ENCODE data around the gene NDST4.

The NDST4 gene

DNA sequence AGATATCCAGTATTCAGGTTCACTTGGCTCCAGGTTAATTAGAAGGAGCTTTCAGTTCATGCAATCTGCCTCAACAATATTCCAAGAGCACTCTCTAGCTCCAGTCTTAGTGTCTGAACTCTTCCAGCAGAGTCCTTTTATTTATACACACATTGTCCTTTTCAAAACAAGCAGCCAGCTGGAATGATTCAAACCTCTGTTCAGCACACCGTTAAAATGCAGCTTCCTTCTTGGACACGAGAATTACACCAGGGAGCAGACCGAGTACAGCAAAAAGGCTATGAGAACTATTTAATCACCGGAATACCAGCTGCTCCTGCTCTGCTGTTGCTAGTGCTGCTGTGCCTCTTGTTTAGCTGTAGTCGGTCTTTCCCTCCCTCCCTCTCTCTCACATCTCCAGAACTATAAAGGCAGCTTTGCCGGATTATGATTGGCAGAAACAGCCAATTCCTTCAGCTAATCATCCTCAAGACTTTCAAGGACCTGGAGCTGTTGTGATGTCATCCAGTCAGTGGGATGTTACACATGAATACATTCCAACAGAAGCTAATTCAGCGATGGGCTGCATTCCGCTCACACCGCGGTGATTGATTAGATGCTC, at the start of gene NDST4:
Gene NDST4 (minus strand): TSS at position 115 of the 601 bp plus-strand sequence. CDS start 36,584 bp downstream, outside the sequence.
- DNase-seq, result peak; percentile 6
- in situ Hi-C loops (cut with HindIII; ENCODE audit: low pct_ligation_motif_present, low pct_unique_long_range_greater_than_20kb, low sequenced_read_pairs), result no loop called here

DNA sequence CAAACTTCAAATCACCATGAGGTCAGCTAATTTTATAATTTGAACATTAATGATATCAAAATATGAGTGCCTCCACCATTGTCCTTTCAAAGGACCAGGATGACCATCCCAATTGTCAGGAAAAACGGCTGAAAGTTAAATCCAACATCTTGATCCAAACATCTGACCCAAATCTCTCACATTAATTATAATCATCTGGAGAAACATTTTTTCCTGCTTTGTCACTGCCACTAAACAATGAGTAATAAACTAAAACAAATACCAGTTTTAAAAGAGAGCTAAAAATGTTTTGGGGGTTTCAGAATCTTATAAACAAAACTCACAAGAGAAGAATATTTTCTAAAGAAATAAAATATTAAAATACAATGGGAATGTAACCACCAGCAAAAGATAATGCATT, 45.7 kb upstream of the NDST4 start:
- in situ Hi-C loops (cut with HindIII; ENCODE audit: low pct_ligation_motif_present, low pct_unique_long_range_greater_than_20kb, low sequenced_read_pairs), result no loop called here
- no peak for DNase-seq

DNA sequence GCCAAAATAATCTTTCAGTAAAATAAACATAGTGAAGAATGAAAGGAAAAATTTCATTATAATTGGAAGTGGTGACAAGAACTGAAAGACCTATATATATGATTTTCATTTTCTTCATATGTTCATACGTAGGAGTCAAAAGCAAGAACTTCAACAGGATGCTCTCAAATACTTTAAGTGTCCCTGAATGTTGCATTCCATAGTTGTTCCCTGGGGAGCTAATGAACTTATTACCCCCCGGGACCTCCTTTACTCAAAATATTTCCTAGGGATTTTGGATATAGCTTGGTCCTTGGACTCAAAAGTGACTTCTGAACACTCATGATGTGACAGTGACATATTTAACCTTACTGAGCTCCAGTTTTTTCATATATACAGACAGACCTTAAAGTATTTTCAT, 44.9 kb upstream of the NDST4 start:
- no peak for DNase-seq
- in situ Hi-C loops (cut with HindIII; ENCODE audit: low pct_ligation_motif_present, low pct_unique_long_range_greater_than_20kb, low sequenced_read_pairs), result no loop called here

DNA sequence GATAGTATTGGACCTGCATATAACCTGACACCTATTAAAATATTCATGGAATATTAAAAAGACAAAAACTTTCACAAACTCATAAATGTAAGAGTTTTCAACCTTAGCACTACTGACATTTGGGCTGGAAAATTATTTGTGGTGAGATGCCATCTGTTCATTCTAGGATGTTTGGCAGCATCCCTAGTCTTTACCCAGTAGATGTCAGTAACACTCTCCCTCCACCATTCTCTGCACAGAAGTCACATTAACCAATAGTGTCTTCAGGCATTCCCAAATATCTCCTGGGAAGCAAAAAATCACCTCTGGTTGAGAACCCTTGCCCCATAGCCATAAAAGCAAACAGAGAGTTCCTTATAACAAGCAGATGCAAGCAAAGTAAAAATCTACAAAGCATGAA, 41.4 kb upstream of the NDST4 start:
- DNase-seq, result no peak
- in situ Hi-C loops (cut with HindIII; ENCODE audit: low pct_ligation_motif_present, low pct_unique_long_range_greater_than_20kb, low sequenced_read_pairs), result no loop called here

DNA sequence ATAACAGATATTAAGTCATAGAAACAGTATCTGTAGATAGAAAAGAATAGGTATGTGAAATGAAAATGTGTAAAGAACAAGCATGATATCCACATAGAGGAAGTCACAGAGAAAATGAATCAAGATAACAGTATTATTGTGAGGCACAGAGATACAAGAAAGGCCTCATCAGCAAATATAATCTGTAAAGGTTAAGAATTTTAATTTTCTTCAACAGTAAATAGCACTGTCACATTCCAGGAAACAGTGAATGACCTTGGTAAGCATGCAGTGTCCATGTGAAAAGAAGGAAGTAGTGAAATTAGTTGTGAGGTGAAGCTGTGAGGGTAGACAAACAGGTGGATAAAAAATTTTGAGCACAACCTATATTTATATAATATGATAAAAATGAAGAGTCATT, 39.5 kb upstream of the NDST4 start:
- no peak for DNase-seq
- in situ Hi-C loops (cut with HindIII; ENCODE audit: low pct_ligation_motif_present, low pct_unique_long_range_greater_than_20kb, low sequenced_read_pairs), result no loop called here

DNA sequence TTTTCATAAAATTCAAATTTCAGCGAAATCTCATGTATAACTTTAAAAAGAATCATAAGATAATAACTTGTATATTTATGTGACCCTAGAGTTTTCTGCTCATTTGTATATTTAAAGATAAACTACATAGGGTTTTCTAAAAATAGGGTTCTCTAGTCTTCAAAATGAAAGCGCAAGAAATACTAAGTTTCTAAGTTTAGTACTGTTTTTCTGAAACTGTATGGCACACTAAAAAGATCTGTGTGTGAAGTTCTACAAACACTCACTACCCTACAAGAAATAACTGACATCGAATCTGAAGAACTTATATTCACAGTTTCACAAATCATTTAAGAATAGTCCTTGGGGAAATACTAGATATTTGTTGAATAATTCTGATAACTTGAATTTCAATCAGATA, 38.7 kb upstream of the NDST4 start:
- DNase-seq, result no peak
- in situ Hi-C loops (cut with HindIII; ENCODE audit: low pct_ligation_motif_present, low pct_unique_long_range_greater_than_20kb, low sequenced_read_pairs), result no loop called here

DNA sequence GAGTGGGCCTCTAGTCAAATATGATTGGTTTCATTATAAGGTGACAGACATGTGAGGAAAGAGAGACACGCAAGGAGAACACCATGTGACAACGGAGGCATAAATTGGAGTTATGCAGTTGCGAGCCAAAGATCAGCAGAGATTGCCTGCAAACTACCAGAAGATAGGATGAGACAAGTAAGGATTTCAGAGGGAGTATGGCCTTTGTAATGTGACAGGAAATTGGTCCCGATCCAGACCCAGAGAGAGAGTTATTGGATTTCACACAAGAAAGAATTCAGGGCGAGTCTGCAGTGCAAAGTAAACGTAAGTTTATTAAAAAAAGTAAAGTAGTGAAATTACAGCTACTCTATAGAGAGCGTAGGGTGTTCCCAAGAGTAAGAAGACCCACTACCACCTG, 35.7 kb upstream of the NDST4 start:
- in situ Hi-C loops (cut with HindIII; ENCODE audit: low pct_ligation_motif_present, low pct_unique_long_range_greater_than_20kb, low sequenced_read_pairs), result no loop called here
- no peak for DNase-seq

DNA sequence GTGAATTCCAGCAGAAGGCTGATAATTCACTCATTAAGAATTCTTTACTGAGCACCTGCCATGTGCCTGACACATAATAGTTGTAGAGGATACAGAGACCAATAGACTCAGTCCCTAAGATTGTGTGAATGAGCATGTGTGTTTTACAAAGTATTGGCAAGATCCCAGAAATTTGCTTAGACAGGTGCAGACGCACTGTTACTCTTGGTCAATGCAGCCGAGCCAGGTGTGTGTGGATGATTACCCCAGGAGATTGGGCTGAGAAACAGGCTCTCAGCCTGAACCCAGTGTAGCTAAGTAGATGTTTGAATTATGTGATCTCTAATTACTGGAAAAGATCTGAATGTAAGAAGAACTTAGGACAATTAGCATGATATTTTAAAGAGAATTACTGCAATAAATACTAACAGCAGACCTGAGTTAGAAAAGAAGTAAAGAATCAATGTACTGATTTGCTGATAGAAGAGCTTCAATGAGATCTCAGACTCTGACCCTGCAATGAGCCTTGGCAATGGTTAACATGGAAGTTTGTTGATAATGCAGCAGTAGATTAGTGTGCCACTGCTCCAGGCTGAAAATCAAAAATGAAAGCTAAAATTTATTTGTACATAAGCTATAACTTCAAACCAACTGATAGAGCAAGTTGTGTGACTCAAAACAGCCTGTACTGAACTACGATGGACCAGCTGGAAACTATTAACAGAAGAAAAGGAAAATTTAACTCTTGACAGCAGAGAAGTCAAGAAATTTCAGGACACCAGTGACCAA, 32.2 kb upstream of the NDST4 start:
- in situ Hi-C loops (cut with HindIII; ENCODE audit: low pct_ligation_motif_present, low pct_unique_long_range_greater_than_20kb, low sequenced_read_pairs), result no loop called here
- DNase-seq, result no peak

DNA sequence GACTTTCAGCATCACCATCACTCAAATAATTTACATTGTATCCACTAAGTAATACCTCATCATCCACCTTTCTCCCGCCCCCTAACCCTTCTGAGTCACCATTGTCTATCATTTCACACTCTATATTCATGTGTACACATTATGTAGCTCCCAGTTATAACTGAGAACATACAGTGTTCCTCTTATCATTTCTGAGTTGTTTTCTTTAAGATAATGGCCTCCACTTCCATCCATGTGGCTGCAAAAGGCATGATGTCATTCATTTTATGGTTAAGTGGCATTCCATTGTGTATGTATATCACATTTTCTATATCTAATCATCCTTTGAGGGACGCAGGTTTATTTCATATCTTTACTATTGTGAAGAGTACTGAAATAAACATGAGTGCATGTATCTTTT, 14.6 kb upstream of the NDST4 start:
- in situ Hi-C loops (cut with HindIII; ENCODE audit: low pct_ligation_motif_present, low pct_unique_long_range_greater_than_20kb, low sequenced_read_pairs), result no loop called here

DNA sequence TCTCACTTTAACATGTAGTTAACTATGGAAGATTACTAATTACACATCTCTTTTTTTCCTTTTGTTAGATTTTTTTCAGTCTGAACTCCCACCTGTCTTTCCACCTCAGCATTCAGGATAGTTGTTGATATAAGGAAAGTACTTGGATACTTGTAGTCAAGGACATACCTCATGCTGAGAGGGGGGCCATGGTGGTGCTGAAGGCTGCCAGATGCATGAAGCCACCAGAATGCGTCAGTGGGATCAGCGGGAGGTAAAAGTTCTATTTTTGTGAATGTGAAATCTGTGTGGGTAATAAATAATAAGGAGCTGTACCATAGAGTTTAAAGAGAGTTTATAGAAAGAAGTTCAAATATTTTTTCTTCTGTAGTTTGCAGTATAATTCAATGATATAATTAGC, 13.1 kb upstream of the NDST4 start:
- in situ Hi-C loops (cut with HindIII; ENCODE audit: low pct_ligation_motif_present, low pct_unique_long_range_greater_than_20kb, low sequenced_read_pairs), result no loop called here
- no peak for DNase-seq

More for the DNA sequence above, 14.6 kb upstream of the NDST4 start:
- no peak for DNase-seq

DNA sequence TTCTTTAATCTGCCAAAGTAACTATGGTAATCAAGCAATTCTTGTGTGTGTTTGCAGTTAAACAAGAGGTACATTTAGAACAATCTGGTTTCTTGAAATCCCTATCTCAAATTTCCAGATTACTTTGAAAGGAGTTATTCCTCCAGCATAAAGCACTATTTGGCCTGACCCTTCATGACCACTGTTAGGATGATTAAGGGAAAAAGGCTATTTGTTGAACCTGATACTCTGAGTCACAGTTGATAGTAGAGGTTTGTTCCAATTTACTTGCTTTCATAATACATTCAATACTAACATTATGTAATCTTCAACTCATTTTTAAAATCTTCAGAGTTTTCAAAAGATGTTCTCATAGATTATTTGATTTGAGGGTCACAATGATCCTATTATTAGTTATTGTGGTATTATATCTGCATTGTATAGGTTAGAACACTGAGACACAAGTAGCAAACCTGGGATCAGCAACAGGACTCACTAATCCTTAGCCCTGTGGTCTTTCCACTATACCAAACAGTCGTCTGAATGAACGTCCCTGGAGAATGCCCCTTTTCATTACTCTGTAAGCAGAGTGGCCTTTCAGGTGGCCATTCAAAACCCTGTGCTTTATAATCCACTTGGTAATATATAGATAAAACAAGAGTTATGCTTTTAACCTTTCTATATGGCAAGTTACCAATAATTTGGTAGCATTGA, 8.1 kb upstream of the NDST4 start:
- no peak for DNase-seq
- in situ Hi-C loops (cut with HindIII; ENCODE audit: low pct_ligation_motif_present, low pct_unique_long_range_greater_than_20kb, low sequenced_read_pairs), result no loop called here

DNA sequence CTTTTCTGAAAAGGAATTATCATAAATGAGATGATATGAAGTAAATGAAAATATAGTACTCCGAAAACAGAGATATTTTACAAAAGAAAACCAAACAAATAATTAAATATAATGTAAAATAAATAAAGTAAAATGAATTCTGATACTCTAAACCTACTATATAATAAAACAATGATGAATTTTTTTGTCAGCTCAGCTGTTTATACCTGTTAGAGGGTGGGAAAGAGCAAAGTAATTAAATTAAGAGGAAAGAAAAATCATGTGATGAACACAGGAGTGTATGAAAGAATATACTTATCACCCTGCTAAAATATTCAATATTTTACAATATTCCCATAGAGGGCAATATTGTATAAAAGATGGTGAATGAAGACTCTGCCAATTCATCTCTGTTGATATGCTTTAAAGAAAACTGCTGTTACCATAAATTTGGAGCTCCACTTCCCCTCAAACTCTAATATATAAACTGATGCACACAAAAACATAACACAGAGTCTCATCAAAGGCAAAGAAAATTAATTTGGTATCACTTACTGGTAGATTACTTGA, 6.5 kb upstream of the NDST4 start:
- in situ Hi-C loops (cut with HindIII; ENCODE audit: low pct_ligation_motif_present, low pct_unique_long_range_greater_than_20kb, low sequenced_read_pairs), result no loop called here
- DNase-seq, result no peak

DNA sequence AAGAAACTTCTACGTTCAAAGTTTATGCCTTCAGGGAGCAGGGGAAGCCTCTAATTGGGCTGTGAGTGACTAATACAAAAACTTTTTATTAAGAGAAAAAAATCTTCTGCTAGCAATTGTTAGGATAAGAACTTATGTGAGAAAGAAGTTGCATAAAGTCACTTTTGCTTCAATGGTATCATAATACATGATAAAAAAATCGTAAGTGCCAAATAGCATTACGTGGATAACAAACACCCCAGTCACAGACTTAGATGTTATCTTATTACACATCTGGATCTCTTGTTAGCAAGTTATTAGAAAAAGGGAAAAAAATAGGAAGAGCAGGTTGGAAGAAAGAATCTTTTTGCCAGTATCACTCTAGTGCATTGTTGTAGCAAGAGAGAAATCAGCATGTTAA, 4.2 kb upstream of the NDST4 start:
- in situ Hi-C loops (cut with HindIII; ENCODE audit: low pct_ligation_motif_present, low pct_unique_long_range_greater_than_20kb, low sequenced_read_pairs), result no loop called here
- no peak for DNase-seq

DNA sequence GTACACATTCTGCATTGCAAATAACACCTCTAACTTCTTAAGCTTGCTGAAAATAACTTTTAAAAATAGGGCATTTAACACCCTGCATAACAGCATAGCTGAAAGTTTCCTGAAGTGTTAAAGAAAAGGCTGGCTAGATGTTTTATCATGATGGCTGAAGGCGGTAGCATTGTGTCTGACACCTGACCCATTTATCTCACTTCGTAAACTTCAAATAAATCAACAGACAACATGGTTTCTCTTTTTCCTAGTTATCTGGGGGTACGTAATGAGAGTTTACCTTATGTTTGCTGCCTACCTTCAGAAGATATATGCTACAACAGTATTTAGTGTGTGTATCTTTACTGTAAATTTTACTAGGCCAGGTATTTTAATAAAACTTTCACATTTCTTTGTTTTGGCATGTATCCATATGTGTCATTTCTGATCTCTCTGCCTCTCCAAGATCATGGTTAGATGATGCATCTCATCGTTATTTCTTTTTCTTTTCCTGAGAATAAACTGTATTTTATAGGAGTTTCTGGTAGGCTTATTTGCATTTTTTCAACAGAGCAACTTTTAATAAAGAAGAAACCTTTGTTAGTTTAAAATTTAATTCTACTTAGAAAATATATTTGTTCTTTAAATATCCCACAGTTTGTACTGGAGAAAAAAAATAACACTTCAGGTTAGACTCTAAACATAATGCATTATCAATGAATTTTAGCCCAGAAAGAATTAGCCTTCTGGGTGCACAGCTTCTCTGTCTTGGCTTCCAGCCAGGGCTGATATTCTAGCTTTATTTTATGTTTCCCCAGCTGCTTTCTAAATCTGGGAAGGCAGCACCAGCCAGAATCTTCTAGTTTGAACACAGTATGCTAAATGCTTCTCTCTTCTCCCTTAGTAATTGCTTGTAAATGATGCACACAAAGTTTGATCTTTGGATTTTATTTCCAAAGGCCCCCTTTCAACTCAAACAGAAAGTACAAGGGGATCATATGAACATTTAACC, 2.9 kb downstream of the NDST4 start:
- DNase-seq, result no peak
- in situ Hi-C loops (cut with HindIII; ENCODE audit: low pct_ligation_motif_present, low pct_unique_long_range_greater_than_20kb, low sequenced_read_pairs), result no loop called here

DNA sequence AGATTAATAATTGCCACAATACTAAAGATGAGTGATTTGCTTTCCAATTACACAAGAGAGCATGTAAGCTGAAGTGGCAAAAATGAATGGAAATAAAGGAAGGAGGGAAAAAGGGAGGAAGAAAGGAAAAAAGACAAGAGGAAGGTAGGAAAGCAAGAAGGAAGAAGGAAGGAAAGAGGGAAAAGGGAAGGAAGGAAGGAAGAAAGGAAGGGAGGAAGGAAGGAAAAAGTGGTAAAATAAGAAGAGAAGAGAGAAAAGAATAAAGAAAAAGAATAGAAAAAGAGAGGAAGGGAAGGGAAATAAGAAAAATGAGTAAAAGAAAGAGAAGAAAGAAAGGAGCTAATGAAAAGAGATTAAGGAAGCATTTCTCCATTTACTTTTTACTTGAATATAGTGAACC, 4.6 kb downstream of the NDST4 start:
- in situ Hi-C loops (cut with HindIII; ENCODE audit: low pct_ligation_motif_present, low pct_unique_long_range_greater_than_20kb, low sequenced_read_pairs), result no loop called here
- DNase-seq, result no peak

DNA sequence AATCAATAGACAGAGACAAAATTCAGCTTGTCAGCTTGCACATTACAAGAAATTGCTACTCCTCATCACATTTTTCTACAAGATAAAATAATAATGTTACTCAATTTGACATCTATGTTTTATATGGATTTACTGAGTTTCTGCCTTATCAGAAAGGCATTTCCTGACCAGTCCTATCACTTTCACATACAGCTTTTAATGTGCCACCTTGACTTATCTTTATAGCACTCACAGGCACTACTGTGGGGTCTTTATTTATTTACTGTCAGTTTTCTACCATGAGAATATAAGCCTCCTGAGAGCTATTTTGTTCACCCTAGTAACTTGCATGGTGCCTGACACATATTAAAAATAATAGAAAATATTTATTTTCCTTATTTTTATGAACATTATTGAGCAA, 6.0 kb downstream of the NDST4 start:
- in situ Hi-C loops (cut with HindIII; ENCODE audit: low pct_ligation_motif_present, low pct_unique_long_range_greater_than_20kb, low sequenced_read_pairs), result no loop called here
- no peak for DNase-seq

DNA sequence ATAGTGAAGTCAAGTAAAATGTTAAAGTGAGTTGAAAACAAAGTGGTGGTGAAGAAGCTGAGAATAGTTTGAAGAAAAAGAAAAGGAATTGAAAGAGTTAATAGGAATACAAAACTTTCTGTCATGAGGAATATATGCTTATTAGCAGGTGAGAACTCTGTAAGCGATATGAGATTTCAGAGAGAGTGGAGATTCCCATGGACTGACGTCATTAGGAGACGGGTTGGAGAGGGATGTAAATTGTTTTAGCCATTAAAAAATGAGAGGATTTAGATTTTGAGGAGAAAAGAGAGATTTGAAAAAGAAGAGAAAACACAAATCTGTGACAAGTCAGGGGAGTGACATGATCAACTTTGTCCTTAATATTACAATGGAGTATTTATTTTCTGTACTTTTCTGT, 11.7 kb downstream of the NDST4 start:
- in situ Hi-C loops (cut with HindIII; ENCODE audit: low pct_ligation_motif_present, low pct_unique_long_range_greater_than_20kb, low sequenced_read_pairs), result no loop called here
- DNase-seq, result no peak

DNA sequence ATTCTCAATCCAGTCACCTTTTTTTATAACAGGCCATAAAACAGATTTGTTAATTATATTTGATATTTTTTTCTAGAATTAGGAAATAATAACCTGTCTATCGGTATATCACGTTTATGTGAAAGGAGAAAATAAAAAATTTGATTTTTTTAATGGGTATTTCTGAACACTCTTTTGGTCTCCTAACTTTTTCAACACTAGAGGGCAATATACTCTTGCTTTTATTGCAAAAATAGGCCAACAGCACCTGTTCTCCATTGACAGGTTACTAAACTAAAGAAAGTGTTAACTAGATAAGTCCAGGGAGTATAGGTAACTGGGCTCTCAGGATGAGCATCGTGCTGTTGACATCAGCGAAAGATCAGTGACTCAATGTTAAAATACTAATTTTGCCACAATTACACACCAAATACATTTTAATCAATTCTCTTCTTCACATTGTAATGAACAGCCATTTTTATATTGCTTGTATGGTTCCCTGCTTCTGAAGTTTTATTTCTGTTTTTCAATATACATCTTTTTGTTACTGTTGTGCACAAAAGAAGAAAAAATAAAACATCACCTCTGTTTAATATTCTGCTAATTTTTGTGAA, 22.8 kb downstream of the NDST4 start:
- in situ Hi-C loops (cut with HindIII; ENCODE audit: low pct_ligation_motif_present, low pct_unique_long_range_greater_than_20kb, low sequenced_read_pairs), result no loop called here
- DNase-seq, result peak; percentile 48
